GM12878 (cell line): ENCODE measurements around the gene TRMT1.

Experiments
- CTCF ChIP-seq, 3 experiments: IDR thresholded peaks in 2 of 3; conservative IDR thresholded peaks in 1 of 3; 2 replicates each; pipeline ENCODE4 v1.5.1; 2011; ENCODE audit warnings: low read depth in 3 of 3, low read length in 3 of 3, mild to moderate bottlenecking in 3 of 3, control low read depth in 2 of 3, moderate library complexity in 2 of 3, inconsistent platforms in 1 of 3, mixed read lengths in 1 of 3; ENCODE audit not compliant: control insufficient read depth in 2 of 3, insufficient read depth in 1 of 3; ENCODE audit errors: extremely low read depth in 1 of 3
- EED ChIP-seq: sonication (generic); IDR thresholded peaks from 2 replicates; pipeline ENCODE4 v1.6.1; 2016; ENCODE audit warnings: antibody characterized with exemption, low read depth
- JUND ChIP-seq: IDR thresholded peaks from 2 replicates; pipeline ENCODE4 v1.6.1; 2012; ENCODE audit warnings: low read depth, mild to moderate bottlenecking, low read length, improper control_type of control experiment, moderate library complexity
- TARDBP ChIP-seq: IDR thresholded peaks from 2 replicates; pipeline ENCODE4 v1.6.1; 2016; ENCODE audit warnings: borderline replicate concordance
- ZZZ3 ChIP-seq: IDR thresholded peaks from 2 replicates; pipeline ENCODE4 v1.6.1; 2011; ENCODE audit warnings: low read depth; ENCODE audit not compliant: control insufficient read depth, insufficient read length
- TF ChIP-seq, protein P1 (sequence below): IDR thresholded peaks from 2 replicates; pipeline ENCODE4 v1.6.1; 2012; ENCODE audit warnings: mild to moderate bottlenecking, low read depth, low read length
- TF ChIP-seq, protein P2 (sequence below): fragments of 150-350 bp; IDR thresholded peaks from 2 replicates; pipeline ENCODE4 v1.6.1; 2014; ENCODE audit warnings: mild to moderate bottlenecking, low read depth, low read length

- TF ChIP-seq CTCF (IDR thresholded peaks at IDR 0.05 in 2 of 3, conservative IDR thresholded peaks at IDR 0.05 in 1 of 3; ENCODE audit: control insufficient read depth in 2 of 3, extremely low read depth in 1 of 3, insufficient read depth in 1 of 3, low read depth in 3 of 3, low read length in 3 of 3) (no peak), EED (no peak), JUND (no peak), ZZZ3 (no peak), TARDBP (no peak)
- TF ChIP-seq, protein P1, sequence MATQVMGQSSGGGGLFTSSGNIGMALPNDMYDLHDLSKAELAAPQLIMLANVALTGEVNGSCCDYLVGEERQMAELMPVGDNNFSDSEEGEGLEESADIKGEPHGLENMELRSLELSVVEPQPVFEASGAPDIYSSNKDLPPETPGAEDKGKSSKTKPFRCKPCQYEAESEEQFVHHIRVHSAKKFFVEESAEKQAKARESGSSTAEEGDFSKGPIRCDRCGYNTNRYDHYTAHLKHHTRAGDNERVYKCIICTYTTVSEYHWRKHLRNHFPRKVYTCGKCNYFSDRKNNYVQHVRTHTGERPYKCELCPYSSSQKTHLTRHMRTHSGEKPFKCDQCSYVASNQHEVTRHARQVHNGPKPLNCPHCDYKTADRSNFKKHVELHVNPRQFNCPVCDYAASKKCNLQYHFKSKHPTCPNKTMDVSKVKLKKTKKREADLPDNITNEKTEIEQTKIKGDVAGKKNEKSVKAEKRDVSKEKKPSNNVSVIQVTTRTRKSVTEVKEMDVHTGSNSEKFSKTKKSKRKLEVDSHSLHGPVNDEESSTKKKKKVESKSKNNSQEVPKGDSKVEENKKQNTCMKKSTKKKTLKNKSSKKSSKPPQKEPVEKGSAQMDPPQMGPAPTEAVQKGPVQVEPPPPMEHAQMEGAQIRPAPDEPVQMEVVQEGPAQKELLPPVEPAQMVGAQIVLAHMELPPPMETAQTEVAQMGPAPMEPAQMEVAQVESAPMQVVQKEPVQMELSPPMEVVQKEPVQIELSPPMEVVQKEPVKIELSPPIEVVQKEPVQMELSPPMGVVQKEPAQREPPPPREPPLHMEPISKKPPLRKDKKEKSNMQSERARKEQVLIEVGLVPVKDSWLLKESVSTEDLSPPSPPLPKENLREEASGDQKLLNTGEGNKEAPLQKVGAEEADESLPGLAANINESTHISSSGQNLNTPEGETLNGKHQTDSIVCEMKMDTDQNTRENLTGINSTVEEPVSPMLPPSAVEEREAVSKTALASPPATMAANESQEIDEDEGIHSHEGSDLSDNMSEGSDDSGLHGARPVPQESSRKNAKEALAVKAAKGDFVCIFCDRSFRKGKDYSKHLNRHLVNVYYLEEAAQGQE = no peak
- TF ChIP-seq, protein P2, sequence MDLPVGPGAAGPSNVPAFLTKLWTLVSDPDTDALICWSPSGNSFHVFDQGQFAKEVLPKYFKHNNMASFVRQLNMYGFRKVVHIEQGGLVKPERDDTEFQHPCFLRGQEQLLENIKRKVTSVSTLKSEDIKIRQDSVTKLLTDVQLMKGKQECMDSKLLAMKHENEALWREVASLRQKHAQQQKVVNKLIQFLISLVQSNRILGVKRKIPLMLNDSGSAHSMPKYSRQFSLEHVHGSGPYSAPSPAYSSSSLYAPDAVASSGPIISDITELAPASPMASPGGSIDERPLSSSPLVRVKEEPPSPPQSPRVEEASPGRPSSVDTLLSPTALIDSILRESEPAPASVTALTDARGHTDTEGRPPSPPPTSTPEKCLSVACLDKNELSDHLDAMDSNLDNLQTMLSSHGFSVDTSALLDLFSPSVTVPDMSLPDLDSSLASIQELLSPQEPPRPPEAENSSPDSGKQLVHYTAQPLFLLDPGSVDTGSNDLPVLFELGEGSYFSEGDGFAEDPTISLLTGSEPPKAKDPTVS = no peak
Observed at GRCh38 chr19:13086341-13086740, 30.2 kb downstream of the TRMT1 start.
